ENCODE measurements around the gene TMEM19.
"Not testable (repeated sequence)": the region's sequence is repeated elsewhere in the genome, so short reads cannot be mapped to it uniquely, and the experiment has no call there.

The TMEM19 gene

GRCh38 chr12:71666259-71666658, 19.6 kb upstream of the TMEM19 start:
- ATAC-seq = no peak

DNA sequence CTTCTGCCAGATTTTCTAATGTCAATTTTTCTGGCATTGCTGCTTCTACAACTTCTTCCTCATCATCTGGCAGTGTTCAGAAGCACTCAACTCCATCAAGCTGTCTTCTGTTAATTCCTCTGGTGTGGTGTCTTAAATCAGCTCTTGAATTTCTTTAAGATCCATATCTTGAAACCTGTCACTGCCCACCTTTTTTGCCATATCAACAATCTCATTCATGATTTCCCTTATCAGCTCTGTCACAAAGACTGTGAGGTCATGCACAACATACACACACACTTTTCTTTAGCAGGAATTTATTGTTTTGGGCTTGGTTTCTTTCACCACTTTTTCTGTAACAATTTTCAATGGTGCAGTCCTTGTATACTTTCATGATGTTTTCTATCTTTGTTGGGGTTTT, 14.6 kb upstream of the TMEM19 start:
- no peak for ATAC-seq

DNA sequence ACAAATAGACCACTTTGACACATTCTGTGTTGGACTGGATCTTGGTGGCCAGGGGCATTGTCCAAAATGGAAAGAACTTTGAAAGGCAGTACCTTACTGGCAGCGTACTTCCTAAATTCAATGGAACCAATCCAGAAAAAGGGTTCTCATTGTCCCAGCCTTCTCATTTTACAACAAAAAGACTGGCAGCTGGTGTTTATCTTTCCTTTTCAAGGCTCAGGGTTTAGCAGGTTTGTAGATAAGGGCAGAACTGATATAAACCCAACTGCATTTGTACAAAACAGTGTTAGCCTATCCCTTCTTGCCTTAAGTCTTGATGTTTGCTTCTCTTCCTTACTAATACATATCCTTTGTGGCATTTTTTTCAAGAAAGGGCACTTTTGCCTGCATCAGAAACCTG, 14.1 kb upstream of the TMEM19 start:
- ATAC-seq = no peak

DNA sequence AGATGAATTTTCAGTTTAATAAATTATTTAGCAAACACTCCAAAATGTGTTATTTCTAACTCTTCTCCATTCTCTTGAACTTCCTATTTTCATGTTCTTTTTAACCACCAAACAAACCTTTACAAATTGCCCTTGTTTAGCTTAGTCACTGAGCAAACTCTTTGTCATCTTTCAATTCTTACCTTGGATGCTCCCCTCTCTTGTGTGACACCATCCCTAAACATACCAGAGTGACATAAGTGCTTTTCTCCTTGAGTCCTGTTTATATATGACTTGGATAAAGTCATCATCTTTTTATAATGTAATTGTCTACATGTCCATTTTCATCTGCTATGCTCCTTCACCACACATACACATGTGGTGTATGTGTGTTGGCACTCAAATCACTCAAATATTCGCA, 3.4 kb upstream of the TMEM19 start:
- ATAC-seq = no peak

DNA sequence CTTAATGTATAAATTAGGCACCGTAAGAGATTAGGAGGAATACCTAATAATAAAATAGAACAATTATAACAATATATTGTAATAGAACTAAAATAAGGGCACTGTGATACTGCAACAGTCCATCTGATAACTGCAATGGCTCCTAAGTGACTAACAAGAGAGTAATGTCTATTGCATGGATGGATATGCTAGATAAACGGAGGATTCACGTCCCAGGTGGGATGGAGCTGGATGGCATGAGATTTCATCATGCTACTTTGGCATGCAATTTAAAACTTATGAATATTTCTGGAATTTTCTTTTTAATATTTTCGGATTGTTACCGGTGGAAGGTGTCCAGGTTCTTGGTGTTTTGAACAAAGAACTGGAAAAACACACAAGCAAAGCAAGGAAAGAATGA, 2.2 kb upstream of the TMEM19 start:
- no peak for ATAC-seq

- no peak for ATAC-seq
Measured at GRCh38 chr12:71684081-71684480, 1.8 kb upstream of the TMEM19 start.

- peak in 1 of 2 donors; percentile 2 for ATAC-seq
Measured at GRCh38 chr12:71685312-71685906, 473 bp upstream of the TMEM19 start.

- peak; percentile 19 to 25 for ATAC-seq
Measured at GRCh38 chr12:71686658-71687025, 760 bp downstream of the TMEM19 start.

DNA sequence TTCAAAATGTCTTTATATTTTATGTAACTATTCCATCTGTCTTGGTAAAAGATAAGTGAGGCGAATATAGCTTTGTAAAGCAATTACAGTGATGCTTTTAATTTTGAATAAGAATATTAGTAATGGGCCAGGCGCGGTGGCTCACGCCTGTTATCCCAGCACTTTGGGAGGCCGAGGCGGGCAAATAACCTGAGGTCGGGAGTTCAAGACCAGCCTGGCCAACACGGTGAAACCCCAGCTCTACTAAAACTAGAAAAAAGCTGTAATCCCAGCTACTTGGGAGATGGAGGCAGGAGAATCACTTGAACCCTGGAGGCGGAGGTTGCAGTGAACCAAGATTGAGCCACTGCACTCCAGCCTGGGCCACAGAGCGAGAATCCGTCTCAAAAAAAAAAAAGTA, 1.3 kb downstream of the TMEM19 start:
- not testable (repeated sequence) for ATAC-seq

DNA sequence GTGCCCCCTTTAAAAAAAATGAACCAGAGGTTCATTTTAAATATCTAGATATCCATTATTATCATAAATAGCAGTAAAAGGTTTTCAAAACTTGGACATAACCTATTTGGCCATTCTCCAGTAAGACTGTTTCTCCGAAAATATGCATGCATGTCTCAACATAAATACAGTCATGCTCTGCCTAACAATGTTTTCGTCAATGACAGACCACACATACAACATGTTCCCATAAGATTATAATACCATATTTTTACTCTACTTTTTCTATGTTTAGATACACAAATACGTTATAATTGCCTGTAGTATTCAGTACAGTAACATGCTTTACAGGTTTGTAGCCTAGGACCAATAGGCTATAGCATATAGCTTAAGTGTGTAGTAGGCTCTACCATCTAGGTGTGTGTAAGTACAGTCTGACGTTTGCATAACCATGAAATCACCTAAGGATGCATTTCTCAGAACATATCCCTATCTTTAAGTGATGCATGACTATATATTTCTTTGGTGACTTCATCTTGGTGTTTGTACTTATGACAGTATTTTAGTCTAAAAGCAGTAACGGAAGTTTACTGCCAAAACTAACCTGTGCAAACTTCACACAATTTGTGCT, 3.2 kb downstream of the TMEM19 start:
- ATAC-seq = no peak

GRCh38 chr12:71691504-71692129, 5.7 kb downstream of the TMEM19 start:
- ATAC-seq = no peak

- no peak for ATAC-seq
Measured at GRCh38 chr12:71693126-71693525, 7.2 kb downstream of the TMEM19 start.

- ATAC-seq = not testable (repeated sequence)
Measured at GRCh38 chr12:71693651-71694050, 7.8 kb downstream of the TMEM19 start.

- ATAC-seq = no peak
Measured at GRCh38 chr12:71694099-71694820, 8.4 kb downstream of the TMEM19 start.

DNA sequence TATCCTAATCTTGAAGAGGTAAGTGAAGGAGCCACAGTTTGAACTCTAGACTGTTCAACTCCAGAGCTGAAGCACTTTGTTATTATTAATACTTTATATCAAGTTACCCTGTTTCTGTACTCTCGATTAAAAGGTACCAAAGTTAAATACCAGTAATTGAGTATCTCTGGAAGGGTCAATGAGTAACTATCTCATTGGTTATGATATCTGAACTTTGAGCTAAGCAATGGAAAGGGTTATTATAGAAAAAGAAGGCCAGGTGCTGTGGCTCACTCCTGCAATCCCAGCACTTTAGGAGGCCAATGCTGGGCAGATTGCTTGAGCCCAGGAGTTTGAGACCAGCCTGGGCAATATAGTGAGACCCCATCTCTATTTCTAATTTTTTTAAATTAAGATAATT, 9.9 kb downstream of the TMEM19 start:
- ATAC-seq = no peak

GRCh38 chr12:71702181-71702580, 16.3 kb downstream of the TMEM19 start:
- not testable (repeated sequence) for ATAC-seq

DNA sequence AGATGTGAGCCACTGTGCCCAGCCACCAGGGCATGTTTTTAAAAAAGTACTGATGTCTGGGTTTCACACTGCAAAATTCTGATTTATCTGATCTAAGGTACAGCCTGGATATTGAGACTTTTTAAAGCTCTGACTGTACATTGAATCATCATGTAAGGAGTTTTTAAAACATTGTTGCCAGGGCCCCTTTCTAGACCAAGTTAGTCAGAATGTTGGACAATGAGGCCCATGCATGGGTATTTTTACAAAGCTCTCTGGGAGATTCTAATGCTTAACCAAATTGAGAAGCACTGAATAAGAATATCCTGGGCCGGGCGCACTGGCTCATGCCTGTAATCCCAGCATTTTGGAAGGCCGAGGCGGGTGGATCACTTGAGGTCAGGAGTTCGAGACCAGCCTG, 16.7 kb downstream of the TMEM19 start:
- ATAC-seq = no peak

GRCh38 chr12:71703206-71703605, 17.3 kb downstream of the TMEM19 start:
- ATAC-seq = no peak

GRCh38 chr12:71704920-71705319, 19.0 kb downstream of the TMEM19 start:
- ATAC-seq = no peak

DNA sequence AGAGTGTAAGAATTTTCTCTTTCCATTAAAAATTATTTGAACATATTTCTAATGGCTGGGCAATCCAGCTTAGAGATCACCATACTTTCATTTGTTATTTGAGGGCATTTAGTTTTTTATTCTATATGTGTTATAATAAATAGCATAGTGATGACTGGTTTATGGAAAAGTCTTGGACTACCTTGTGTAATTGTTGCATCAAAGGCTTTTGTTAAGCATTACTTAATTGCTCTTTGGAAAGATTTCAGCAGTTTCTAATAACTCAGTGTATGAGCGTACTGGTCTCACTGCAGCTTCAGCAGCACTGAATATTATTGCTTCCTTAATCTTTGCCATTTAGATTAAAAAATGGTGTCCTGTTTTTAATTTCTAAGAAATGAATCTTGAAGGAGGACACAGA, 22.8 kb downstream of the TMEM19 start:
- ATAC-seq = no peak

- peak; percentile 44 to 59 for ATAC-seq
Measured at GRCh38 chr12:71710276-71711125, 24.6 kb downstream of the TMEM19 start.

GRCh38 chr12:71718611-71719010, 32.7 kb downstream of the TMEM19 start:
- no peak for ATAC-seq

Data from activated CD4-positive, CD25-positive, alpha-beta regulatory T cell treated with anti-CD3 and anti-CD28 coated beads, Interleukin-2, amount 50 U/mL, for 24 hours (primary cell).